ENCODE data around the gene MLXIP.

GRCh38 chr12:122094735-122095631, 16.4 kb downstream of the MLXIP start:
- TF ChIP-seq POLR2AphosphoS5 (IDR thresholded peaks at IDR 0.05) (no peak), CTCF (IDR thresholded peaks at IDR 0.05; ENCODE audit: poor library complexity, severe bottlenecking) (no peak)

Data from neural cell (in vitro differentiated cells).